NCI-H774 (cell line): ENCODE data around the gene JMJD6.
"Not testable (repeated sequence)": the region's sequence is repeated elsewhere in the genome, so short reads cannot be mapped to it uniquely, and the experiment has no call there.

ENCODE experiments used
- DNase-seq: peaks from one replicate; lab custom pipeline; 2025; lab: John Stamatoyannopoulos, UW

JMJD6 gene

GRCh38 chr17:76716146-76716838 lies 10.1 kb downstream of the JMJD6 start:
- DNase-seq: no peak

GRCh38 chr17:76715496-76715830 lies 10.9 kb downstream of the JMJD6 start:
- DNase-seq: no peak

GRCh38 chr17:76714822-76715495 lies 11.4 kb downstream of the JMJD6 start:
- no peak for DNase-seq

GRCh38 chr17:76714336-76714735 lies 12.1 kb downstream of the JMJD6 start:
- DNase-seq: no peak

- no peak for DNase-seq
These were observed 12.6 kb downstream of the JMJD6 start for GRCh38 chr17:76713765-76714164.

- not testable (repeated sequence) for DNase-seq
These were observed 14.1 kb downstream of the JMJD6 start for GRCh38 chr17:76712321-76712720.

- DNase-seq: peak; percentile 66
These were observed 15.4 kb downstream of the JMJD6 start, which contains the start of gene MXRA7 for GRCh38 chr17:76710863-76711611. Gene MXRA7 (minus strand): TSS chr17:76710965. CDS start chr17:76710946, 19 bp downstream.

GRCh38 chr17:76709951-76710862 lies 16.2 kb downstream of the JMJD6 start:
- DNase-seq: not testable (repeated sequence)

GRCh38 chr17:76709077-76709950 lies 17.1 kb downstream of the JMJD6 start:
- no peak for DNase-seq

- no peak for DNase-seq
These were observed 18.2 kb downstream of the JMJD6 start for GRCh38 chr17:76707985-76708807.

- no peak for DNase-seq
These were observed 19.6 kb downstream of the JMJD6 start for GRCh38 chr17:76706817-76707216.

GRCh38 chr17:76704805-76705204 lies 21.6 kb downstream of the JMJD6 start:
- DNase-seq: no peak

GRCh38 chr17:76702941-76703637 lies 23.3 kb downstream of the JMJD6 start:
- no peak for DNase-seq

- DNase-seq: no peak
These were observed 24.3 kb downstream of the JMJD6 start for GRCh38 chr17:76702076-76702475.

- DNase-seq: no peak
These were observed 24.9 kb downstream of the JMJD6 start for GRCh38 chr17:76701471-76701967.

GRCh38 chr17:76700617-76701470 lies 25.6 kb downstream of the JMJD6 start:
- DNase-seq: peak; percentile 11

- DNase-seq: no peak
These were observed 26.2 kb downstream of the JMJD6 start for GRCh38 chr17:76700270-76700616.

GRCh38 chr17:76698466-76698977 lies 27.9 kb downstream of the JMJD6 start:
- DNase-seq: not testable (repeated sequence)
